ENCODE measurements around the gene ACVR1.
"Not testable (repeated sequence)": the region's sequence is repeated elsewhere in the genome, so short reads cannot be mapped to it uniquely, and the experiment has no call there.

Gene ACVR1

DNA sequence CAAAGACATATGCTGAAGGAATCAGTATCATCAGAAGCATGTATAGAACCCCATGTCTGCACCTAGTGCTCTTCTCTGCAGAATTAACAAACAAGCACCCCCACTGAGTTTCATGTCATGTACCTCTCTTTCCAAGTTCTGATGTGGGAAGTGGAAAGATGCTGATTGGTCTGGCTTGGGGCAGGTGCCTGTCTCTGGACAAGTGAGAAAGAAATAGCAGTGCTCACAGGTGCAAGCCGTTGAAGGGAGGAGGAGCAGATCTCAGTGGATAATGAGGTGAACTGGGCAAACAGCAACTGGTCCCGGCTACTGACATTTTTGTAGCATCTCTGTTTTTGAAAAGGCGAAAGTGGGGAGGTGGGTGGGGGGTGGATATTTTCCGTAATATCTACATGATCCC, 17.5 kb upstream of the ACVR1 start:
- no peak for DNase-seq

GRCh38 chr2:157891643-157892041, 15.5 kb upstream of the ACVR1 start:
- DNase-seq, result no peak

GRCh38 chr2:157890969-157891642, 15.0 kb upstream of the ACVR1 start:
- no peak for DNase-seq

DNA sequence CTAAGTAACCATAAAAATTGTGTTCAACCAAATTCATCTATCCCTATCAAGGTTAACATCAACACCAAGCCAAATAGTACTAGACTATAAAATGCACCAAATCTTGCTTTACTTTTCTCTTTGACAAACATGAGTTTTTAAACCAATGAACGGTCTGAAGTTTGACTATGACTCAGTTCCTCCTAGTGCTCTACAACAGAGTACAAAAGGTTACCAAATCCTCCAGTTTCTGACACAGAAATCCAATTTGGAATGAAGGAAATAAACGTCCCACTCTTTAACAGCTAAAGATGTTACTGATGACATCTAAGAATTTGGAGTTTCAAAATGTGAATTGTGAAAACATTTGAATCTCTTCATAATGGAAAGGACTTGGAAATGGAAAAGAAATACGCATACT, 11.8 kb upstream of the ACVR1 start:
- no peak for DNase-seq

GRCh38 chr2:157884533-157884932, 8.4 kb upstream of the ACVR1 start:
- not testable (repeated sequence) for DNase-seq

DNA sequence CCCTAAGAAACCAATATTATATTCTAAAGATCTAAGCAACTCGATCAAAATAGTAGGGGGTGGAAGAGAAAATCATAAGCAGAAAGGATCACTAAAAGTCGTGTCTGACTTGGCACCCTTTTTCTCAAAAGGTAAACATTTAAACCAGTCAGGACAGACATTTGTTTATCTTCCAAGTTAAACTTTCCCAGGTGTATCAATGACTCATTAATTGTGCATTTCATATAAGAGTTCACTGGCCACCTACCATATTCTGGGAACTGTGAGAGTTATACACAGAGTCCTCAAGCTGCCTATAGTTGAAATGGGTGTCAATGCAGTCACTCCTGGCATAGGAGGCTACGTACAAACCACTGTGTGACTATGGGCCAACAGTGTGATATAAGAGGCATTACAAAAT, 4.8 kb upstream of the ACVR1 start:
- DNase-seq, result no peak

- DNase-seq, result no peak
Observed at GRCh38 chr2:157877761-157878400, 1.8 kb upstream of the ACVR1 start.

- DNase-seq, result no peak
Observed at GRCh38 chr2:157876786-157877138, 632 bp upstream of the ACVR1 start.

GRCh38 chr2:157875641-157876065, 477 bp downstream of the ACVR1 start:
- no peak for DNase-seq

- DNase-seq, result no peak
Observed at GRCh38 chr2:157874997-157875640, 1.0 kb downstream of the ACVR1 start.

DNA sequence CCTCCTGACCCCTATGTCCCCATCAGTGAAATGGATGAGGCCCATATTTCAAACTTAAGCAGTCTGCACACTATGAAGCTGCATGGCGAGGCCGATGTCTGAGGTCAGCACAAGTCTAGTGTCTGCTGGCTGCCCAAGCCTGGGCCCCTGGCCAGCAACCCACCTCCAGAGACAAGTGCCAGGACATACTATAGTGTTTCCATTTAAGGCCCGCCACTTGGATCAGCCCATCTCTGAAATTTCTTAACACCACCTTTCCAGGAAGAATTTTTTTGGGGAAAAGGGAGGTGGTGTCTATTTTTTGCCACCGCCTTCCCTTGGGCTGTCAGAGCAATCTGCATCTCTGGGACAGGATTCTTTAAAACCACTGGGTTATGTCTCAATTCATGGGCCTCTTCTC, 1.8 kb downstream of the ACVR1 start:
- no peak for DNase-seq

DNA sequence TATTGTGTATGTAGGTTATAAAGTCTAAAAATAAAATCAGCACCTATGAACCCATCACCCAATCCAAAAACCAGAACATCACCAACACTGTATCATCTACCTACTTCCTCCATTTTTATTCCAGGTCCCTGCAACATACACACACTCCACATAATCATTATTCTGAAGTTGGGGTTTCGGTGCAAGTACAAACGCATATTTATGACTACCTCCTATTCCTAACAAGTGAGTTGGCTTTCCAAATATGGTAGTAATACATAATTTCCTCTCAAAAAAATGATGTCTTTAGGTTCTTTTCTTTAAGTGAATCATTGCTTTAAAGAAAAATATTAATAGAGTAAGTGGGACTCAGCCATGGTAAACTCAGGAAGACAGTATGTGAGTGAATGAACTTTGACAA, 3.3 kb downstream of the ACVR1 start:
- no peak for DNase-seq

- no peak for DNase-seq
Observed at GRCh38 chr2:157871415-157871814, 4.7 kb downstream of the ACVR1 start.

GRCh38 chr2:157868993-157869392, 7.1 kb downstream of the ACVR1 start:
- DNase-seq, result no peak

- DNase-seq, result no peak
Observed at GRCh38 chr2:157867703-157868102, 8.4 kb downstream of the ACVR1 start.

DNA sequence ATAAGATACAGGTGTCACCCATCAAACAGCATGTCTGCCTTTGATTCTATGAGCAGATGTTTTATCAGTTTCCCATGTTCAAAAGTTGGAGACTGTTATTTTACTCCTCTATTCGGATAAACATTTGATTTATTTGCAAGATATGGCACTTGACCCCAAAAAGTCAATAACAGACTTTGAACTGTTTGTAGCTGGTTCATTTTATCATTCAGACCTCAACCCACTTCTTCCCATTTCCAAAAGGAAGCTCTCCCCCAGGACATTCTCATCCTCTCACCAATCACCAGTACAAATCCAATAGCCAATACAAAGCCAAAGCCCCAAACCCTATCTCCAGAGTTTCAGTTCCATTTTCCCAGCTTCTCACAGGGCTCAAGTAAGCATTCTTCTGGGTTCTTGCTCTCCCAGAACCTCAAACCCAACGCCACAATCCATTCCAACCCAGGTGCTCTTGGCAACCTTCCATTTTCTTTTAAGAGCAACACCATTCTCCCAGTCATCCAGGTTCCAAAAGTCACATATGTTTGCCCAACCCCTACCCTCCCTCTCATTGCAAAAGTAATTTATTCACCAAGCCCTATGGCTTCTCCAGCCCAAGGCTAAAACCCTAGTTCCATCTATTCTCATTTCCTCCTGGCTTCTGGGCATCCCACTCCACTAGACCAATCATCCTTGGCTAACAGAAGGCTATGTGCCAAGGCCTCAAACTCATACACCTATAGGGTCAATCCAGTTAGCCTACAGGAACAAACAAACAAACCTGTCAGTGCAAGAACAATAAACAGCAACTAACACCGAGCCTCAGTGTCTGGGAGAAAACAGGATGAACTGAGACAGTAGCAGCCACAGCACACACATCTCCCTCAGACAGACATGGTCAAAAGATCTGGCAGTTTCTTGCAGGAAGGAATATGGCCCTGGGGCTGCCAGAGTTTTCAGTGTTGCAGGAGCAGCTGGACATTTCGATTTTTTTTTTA, 9.2 kb downstream of the ACVR1 start:
- no peak for DNase-seq

GRCh38 chr2:157866202-157866601, 9.9 kb downstream of the ACVR1 start:
- no peak for DNase-seq

- DNase-seq, result no peak
Observed at GRCh38 chr2:157864857-157865430, 11.2 kb downstream of the ACVR1 start.

- DNase-seq, result no peak
Observed at GRCh38 chr2:157858846-157859245, 17.3 kb downstream of the ACVR1 start.

DNA sequence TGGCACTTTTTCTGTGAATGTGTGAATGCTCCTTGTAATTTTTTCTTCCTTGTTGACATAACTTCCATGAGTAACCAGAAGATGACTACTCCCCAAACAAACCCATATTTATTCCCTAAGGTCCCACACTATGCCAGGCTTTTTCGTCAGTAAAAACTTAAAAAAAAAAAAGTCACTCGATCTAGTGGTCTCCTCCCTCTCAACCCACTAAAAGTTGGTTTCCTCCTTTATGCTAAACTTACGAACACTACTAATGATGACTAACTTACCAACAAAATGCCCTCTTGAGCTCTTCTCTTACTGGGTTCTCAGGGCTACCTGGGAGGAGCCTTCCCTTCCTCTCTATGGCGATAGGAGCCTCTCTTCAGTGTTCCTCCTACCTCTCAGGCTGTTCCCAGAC, 18.2 kb downstream of the ACVR1 start:
- no peak for DNase-seq

DNA sequence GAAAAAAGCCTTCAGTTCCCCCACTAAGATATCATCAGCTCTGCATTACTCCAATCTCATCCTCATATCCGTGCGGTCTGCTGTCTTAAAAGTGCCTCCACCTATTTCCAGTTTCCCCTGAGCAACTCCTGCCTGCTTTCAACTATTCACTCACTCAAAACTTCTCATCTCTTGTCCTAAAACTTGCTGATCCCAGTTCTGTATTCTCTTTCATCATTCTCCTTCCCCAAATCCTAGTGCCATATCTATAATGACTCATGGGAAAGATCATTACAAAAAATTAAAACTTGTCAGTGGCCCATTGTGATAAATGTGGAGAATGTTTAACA, 20.0 kb downstream of the ACVR1 start:
- DNase-seq, result no peak

- no peak for DNase-seq
Observed at GRCh38 chr2:157853820-157854219, 22.3 kb downstream of the ACVR1 start.

- no peak for DNase-seq
Observed at GRCh38 chr2:157853211-157853610, 22.9 kb downstream of the ACVR1 start.
